Measurements from ENCODE around the gene MRPL45.

GRCh38 chr17:38324772-38325171 lies 27.8 kb downstream of the MRPL45 start:
- TF ChIP-seq, protein P1, sequence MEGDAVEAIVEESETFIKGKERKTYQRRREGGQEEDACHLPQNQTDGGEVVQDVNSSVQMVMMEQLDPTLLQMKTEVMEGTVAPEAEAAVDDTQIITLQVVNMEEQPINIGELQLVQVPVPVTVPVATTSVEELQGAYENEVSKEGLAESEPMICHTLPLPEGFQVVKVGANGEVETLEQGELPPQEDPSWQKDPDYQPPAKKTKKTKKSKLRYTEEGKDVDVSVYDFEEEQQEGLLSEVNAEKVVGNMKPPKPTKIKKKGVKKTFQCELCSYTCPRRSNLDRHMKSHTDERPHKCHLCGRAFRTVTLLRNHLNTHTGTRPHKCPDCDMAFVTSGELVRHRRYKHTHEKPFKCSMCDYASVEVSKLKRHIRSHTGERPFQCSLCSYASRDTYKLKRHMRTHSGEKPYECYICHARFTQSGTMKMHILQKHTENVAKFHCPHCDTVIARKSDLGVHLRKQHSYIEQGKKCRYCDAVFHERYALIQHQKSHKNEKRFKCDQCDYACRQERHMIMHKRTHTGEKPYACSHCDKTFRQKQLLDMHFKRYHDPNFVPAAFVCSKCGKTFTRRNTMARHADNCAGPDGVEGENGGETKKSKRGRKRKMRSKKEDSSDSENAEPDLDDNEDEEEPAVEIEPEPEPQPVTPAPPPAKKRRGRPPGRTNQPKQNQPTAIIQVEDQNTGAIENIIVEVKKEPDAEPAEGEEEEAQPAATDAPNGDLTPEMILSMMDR (IDR thresholded peaks at IDR 0.05; ENCODE audit: extremely low read depth in 1 of 2, insufficient read depth in 1 of 2, low read depth in 1 of 2, low read length in 2 of 2): no peak
- no peak for TF ChIP-seq MYC (IDR thresholded peaks at IDR 0.05; ENCODE audit: low read depth, low read length)
- no peak for TF ChIP-seq EZH2 (IDR thresholded peaks at IDR 0.05; ENCODE audit: borderline replicate concordance, low read depth, low read length, severe bottlenecking)

All from endothelial cell of umbilical vein (primary cell).